Daoy (cell line): ENCODE results near the gene B3GAT1. TPM values are rescaled to one million over a fixed set of nuclear protein-coding genes. Genes with fewer than 3 reads are reported as not detected.
A peak's percentile ranks its signal among the peaks of the same experiment; 100 is the strongest.

Experiments used
- DNase-seq: peaks from one replicate; pipeline ENCODE4 v3.0.0-alpha.2; 2015; ENCODE audit warnings: low read depth
- total RNA-seq: library from RNA; depleted of rRNA; stranded (reverse); fragments of >200 nt; shearing (Covaris generic); gene quantifications from 2 replicates; pipeline ENCODE4 v1.2.3, GENCODE V29; 2014; rRNA removed

The B3GAT1 gene
- total RNA-seq, 1 experiment from 2014 or later = 0.29 TPM

- DNase-seq = no peak
Measured at GRCh38 chr11:134334796-134335571, 77.1 kb downstream of the B3GAT1 start.

GRCh38 chr11:134333946-134334345, 78.1 kb downstream of the B3GAT1 start:
- no peak for DNase-seq

GRCh38 chr11:134333312-134333711, 78.7 kb downstream of the B3GAT1 start:
- no peak for DNase-seq

- DNase-seq = no peak
Measured at GRCh38 chr11:134332782-134333181, 79.3 kb downstream of the B3GAT1 start.

GRCh38 chr11:134332189-134332631, 79.8 kb downstream of the B3GAT1 start:
- no peak for DNase-seq

GRCh38 chr11:134331354-134332188, 80.5 kb downstream of the B3GAT1 start, which contains the start of gene GLB1L2:
GLB1L2 (plus strand) TSS chr11:134331988; CDS start chr11:134332062, 74 bp downstream.
- peak; percentile 78 for DNase-seq

- DNase-seq = peak; percentile 13
Measured at GRCh38 chr11:134330611-134331353, 81.3 kb downstream of the B3GAT1 start.

Other genes with a start within 250 kb of the B3GAT1 start
- 29.1 and 34.2 TPM in 2 replicates for gene NCAPD3, start 188.3 kb downstream of the B3GAT1 start, total RNA-seq
- gene VPS26B, start 187.6 kb downstream of the B3GAT1 start, total RNA-seq = 13.2 and 19.2 TPM in 2 replicates
- 64.6 and 80.8 TPM in 2 replicates for gene THYN1, start 158.9 kb downstream of the B3GAT1 start, total RNA-seq
- gene ACAD8, start 158.7 kb downstream of the B3GAT1 start, total RNA-seq = 18.6 and 21.3 TPM in 2 replicates
- 0.23 and 0.63 TPM in 2 replicates for gene GLB1L3, start 135.9 kb downstream of the B3GAT1 start, total RNA-seq
- 12.6 and 13.4 TPM in 2 replicates for gene GLB1L2, start 80.3 kb downstream of the B3GAT1 start, total RNA-seq